CD4-positive, alpha-beta T cell (primary cell): ENCODE data around the gene CLDN19. TPM values are rescaled to one million over a fixed set of nuclear protein-coding genes. Genes with fewer than 3 reads are reported as not detected.

Source experiments
- ATAC-seq: fragments of 200-7000 bp; cut with Tn5 transposase; one replicate; pipeline ENCODE4 v1.10.0; 2022; ENCODE audit warnings: mild to moderate bottlenecking; ENCODE audit not compliant: poor library complexity
- CTCF ChIA-PET: fragments of 350-600 bp; sonication (Branson Sonifier 250); formaldehyde crosslinking; loops from one replicate; lab custom pipeline; 2021; ENCODE audit warnings: antibody characterized with exemption, inconsistent platforms; lab: Charles Lee
- POLR2A ChIA-PET: fragments of 350-600 bp; sonication (Branson Sonifier 250); formaldehyde crosslinking; loops from one replicate; lab custom pipeline; 2021; ENCODE audit warnings: antibody characterized with exemption, inconsistent platforms; lab: Charles Lee
- DNase-seq, 14 experiments: peaks; one replicate each; pipeline ENCODE4 v3.0.0-alpha.2; 2013 to 2020; ENCODE audit warnings: mixed read lengths in 2 of 14
- H3K27ac ChIP-seq, 2 donors: one replicate each; pipeline versions ENCODE4 v1.5.1 to v1.7.0; 2013; ENCODE audit warnings: low read length in 2 of 2, low read depth in 1 of 2, mild to moderate bottlenecking in 1 of 2
- H3K27me3 ChIP-seq, 2 experiments: 1 replicate in 1 of 2; 2 replicates in 1 of 2; pipeline versions ENCODE4 v1.6.1 to v1.7.0; 2013; ENCODE audit warnings: low read length in 2 of 2, control low read depth in 1 of 2, mild to moderate bottlenecking in 1 of 2, moderate library complexity in 1 of 2; ENCODE audit not compliant: insufficient read depth in 2 of 2, control insufficient read depth in 1 of 2
- H3K36me3 ChIP-seq: one replicate; pipeline ENCODE4 v1.6.1; 2013; ENCODE audit warnings: low read length, control low read depth; ENCODE audit not compliant: insufficient read depth
- H3K4me1 ChIP-seq: one replicate; pipeline ENCODE4 v1.6.1; 2013; ENCODE audit warnings: low read length, control low read depth; ENCODE audit not compliant: insufficient read depth
- H3K4me3 ChIP-seq: one replicate; pipeline ENCODE4 v1.5.1; 2013; ENCODE audit warnings: mild to moderate bottlenecking, low read length, moderate library complexity
- H3K9me3 ChIP-seq, 2 experiments: 1 replicate in 1 of 2; 2 replicates in 1 of 2; pipeline versions ENCODE4 v1.6.1 to v1.7.0; 2013; ENCODE audit warnings: low read length in 2 of 2, mild to moderate bottlenecking in 2 of 2, control low read depth in 1 of 2, moderate library complexity in 1 of 2; ENCODE audit not compliant: control insufficient read depth in 1 of 2, insufficient read depth in 1 of 2
- H3K27ac Mint-ChIP-seq: one replicate; pipeline ENCODE4 v1.8.0; 2020; ENCODE audit warnings: mixed read lengths
- H3K27me3 Mint-ChIP-seq: one replicate; pipeline ENCODE4 v1.8.0; 2021; ENCODE audit warnings: mixed read lengths
- H3K36me3 Mint-ChIP-seq: one replicate; pipeline ENCODE4 v1.8.0; 2021; ENCODE audit warnings: low read depth, mixed read lengths
- H3K4me1 Mint-ChIP-seq: one replicate; pipeline ENCODE4 v1.8.0; 2021; ENCODE audit warnings: low read depth, mixed read lengths
- H3K4me3 Mint-ChIP-seq: one replicate; pipeline ENCODE4 v1.8.0; 2020; ENCODE audit warnings: mild to moderate bottlenecking, mixed read lengths
- H3K9me3 Mint-ChIP-seq: one replicate; pipeline ENCODE4 v1.8.0; 2020; ENCODE audit warnings: mixed read lengths
- CTCF ChIP-seq: fragments of 200-600 bp; IDR thresholded peaks from one replicate; pipeline ENCODE4 v1.8.0; 2022; ENCODE audit warnings: antibody characterized with exemption, mild to moderate bottlenecking
- intact Hi-C, 2 experiments: fragments of 100-400 bp; cut with DNase I in 1 of 2; cut with micrococcal nuclease in 1 of 2; formaldehyde crosslinking; loops; one replicate each; pipeline versions ENCODE4 v1.15.1 to v1.9.0; 2023 to 2025; cut with DNase I, micrococcal nuclease
- total RNA-seq, 174 experiments: library from RNA in 2 of 174; stranded (reverse) in 2 of 174; gene quantifications; one replicate each; pipeline ENCODE4 v1.2.3 and lab custom pipeline; 2021 to 2026

Gene CLDN19
- total RNA-seq, 2 experiments from 2014 or later: not detected

- no peaks in the 10 kb centered on the region for H3K9me3 Mint-ChIP-seq
- peaks cover 9% of the 10 kb centered on the region for H3K4me1 Mint-ChIP-seq
- H3K4me1 ChIP-seq: peaks cover 7% of the 10 kb centered on the region
- no peaks in the 10 kb centered on the region for H3K27me3 ChIP-seq
- CTCF ChIA-PET: no interaction called here
- no peak overlapping the region for H3K4me3 Mint-ChIP-seq
- H3K9me3 ChIP-seq: no peaks in the 10 kb centered on the region
- H3K36me3 ChIP-seq: no peaks in the 10 kb centered on the region
- H3K36me3 Mint-ChIP-seq: no peaks in the 10 kb centered on the region
- intact Hi-C loops: no loop called here
- no peak for TF ChIP-seq CTCF
- H3K4me3 ChIP-seq: no peak overlapping the region
- H3K27ac ChIP-seq: no peak overlapping the region
- no peak overlapping the region for H3K27ac Mint-ChIP-seq
- ATAC-seq (no peak), DNase-seq (no peak)
- POLR2A ChIA-PET: no interaction called here
- no peaks in the 10 kb centered on the region for H3K27me3 Mint-ChIP-seq
These were observed 3.4 kb downstream of the CLDN19 start for GRCh38 chr1:42736571-42737200.

GRCh38 chr1:42736152-42736551, 3.9 kb downstream of the CLDN19 start:
- Histone ChIP-seq H3K4me1 (peaks cover 7% of the 10 kb centered on the region), H3K27me3 (no peaks in the 10 kb centered on the region), H3K4me3 (no peak overlapping the region), H3K36me3 (no peaks in the 10 kb centered on the region), H3K27ac (no peak overlapping the region), H3K9me3 (no peaks in the 10 kb centered on the region)
- no peak overlapping the region for H3K27ac Mint-ChIP-seq
- no peak for DNase-seq
- no peak for ATAC-seq
- H3K4me1 Mint-ChIP-seq: peaks cover 9% of the 10 kb centered on the region
- ChIA-PET CTCF (no interaction called here), POLR2A (no interaction called here)
- H3K4me3 Mint-ChIP-seq: no peak overlapping the region
- intact Hi-C loops: no loop called here
- H3K36me3 Mint-ChIP-seq: no peaks in the 10 kb centered on the region
- H3K9me3 Mint-ChIP-seq: no peaks in the 10 kb centered on the region
- no peak for TF ChIP-seq CTCF
- H3K27me3 Mint-ChIP-seq: no peaks in the 10 kb centered on the region

- no peak for TF ChIP-seq CTCF
- Mint-ChIP-seq H3K4me1 (peaks cover 9% of the 10 kb centered on the region), H3K4me3 (no peak overlapping the region), H3K27me3 (no peaks in the 10 kb centered on the region), H3K9me3 (no peaks in the 10 kb centered on the region), H3K27ac (no peak overlapping the region), H3K36me3 (no peaks in the 10 kb centered on the region)
- Histone ChIP-seq H3K36me3 (no peaks in the 10 kb centered on the region), H3K27me3 (no peaks in the 10 kb centered on the region), H3K4me3 (no peak overlapping the region), H3K9me3 (no peaks in the 10 kb centered on the region), H3K4me1 (peaks cover 7% of the 10 kb centered on the region), H3K27ac (no peak overlapping the region)
- intact Hi-C loops: no loop called here
- ATAC-seq (no peak), DNase-seq (no peak)
- ChIA-PET CTCF (no interaction called here), POLR2A (no interaction called here)
These were observed 4.4 kb downstream of the CLDN19 start for GRCh38 chr1:42735477-42736105.
